Gastroesophageal sphincter (tissue), 3 donors: Measurements from ENCODE around the gene PRXL2A.

Experiments used
- POLR2A ChIP-seq, 2 donors: fragments of 450-650 bp; IDR thresholded peaks; one replicate each; pipeline ENCODE4 v1.6.1; 2017; ENCODE audit warnings: antibody characterized with exemption in 2 of 2, mild to moderate bottlenecking in 2 of 2, moderate library complexity in 1 of 2
- TF ChIP-seq, protein P1 (sequence below), 4 experiments: fragments of 200-600 bp in 2 of 4; fragments of 450-650 bp in 2 of 4; sonication (generic) in 1 of 4; IDR thresholded peaks; one replicate each; pipeline ENCODE4 v1.5.1; 2017 to 2019; ENCODE audit warnings: antibody characterized with exemption in 4 of 4, mild to moderate bottlenecking in 2 of 4, moderate library complexity in 2 of 4

DNA sequence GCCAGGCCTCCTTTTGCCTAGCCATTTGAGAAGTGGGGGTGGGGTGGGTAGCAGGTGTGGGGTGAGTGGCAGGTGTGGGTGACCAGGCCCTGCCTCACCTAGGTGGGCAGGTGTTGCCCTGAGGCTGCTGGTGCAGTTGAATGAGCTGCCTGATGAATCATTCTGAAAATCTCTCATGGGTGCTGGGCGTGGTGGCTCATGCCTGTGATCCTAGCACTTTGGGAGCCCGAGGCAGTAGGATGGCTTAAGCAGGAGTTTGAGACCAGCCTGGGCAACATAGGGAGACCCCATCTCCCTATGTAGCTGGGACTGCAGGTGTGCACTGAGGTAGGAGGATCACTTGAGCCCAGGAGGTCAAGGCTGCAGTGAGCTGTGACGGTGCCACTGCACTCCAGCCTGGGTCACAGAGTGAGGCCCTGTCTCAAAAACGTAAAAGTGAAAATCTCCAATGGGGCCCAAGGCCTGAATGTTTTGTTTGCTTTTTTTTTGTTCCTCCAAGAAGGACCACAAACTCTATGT, 63.4 kb downstream of the PRXL2A start:
- no peak for TF ChIP-seq POLR2A (IDR thresholded peaks at IDR 0.05)
- TF ChIP-seq, protein P1, sequence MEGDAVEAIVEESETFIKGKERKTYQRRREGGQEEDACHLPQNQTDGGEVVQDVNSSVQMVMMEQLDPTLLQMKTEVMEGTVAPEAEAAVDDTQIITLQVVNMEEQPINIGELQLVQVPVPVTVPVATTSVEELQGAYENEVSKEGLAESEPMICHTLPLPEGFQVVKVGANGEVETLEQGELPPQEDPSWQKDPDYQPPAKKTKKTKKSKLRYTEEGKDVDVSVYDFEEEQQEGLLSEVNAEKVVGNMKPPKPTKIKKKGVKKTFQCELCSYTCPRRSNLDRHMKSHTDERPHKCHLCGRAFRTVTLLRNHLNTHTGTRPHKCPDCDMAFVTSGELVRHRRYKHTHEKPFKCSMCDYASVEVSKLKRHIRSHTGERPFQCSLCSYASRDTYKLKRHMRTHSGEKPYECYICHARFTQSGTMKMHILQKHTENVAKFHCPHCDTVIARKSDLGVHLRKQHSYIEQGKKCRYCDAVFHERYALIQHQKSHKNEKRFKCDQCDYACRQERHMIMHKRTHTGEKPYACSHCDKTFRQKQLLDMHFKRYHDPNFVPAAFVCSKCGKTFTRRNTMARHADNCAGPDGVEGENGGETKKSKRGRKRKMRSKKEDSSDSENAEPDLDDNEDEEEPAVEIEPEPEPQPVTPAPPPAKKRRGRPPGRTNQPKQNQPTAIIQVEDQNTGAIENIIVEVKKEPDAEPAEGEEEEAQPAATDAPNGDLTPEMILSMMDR (IDR thresholded peaks at IDR 0.05) = no peak
